ENCODE results near the gene CCNO.

The CCNO gene

GRCh38 chr5:55232985-55233928 lies at the start of gene CCNO:
Gene CCNO (minus strand): TSS chr5:55233608. CDS start chr5:55233523, 85 bp downstream.
- peak; percentile 91 for DNase-seq

GRCh38 chr5:55278778-55279177 lies 45.4 kb upstream of the CCNO start:
- in situ Hi-C loops (cut with MboI; ENCODE audit: low pct_unique_long_range_greater_than_20kb, low sequenced_read_pairs): no loop called here
- no peak for DNase-seq

More at GRCh38 chr5:55232985-55233928, at the start of gene CCNO:
- in situ Hi-C loops (cut with MboI; ENCODE audit: low pct_unique_long_range_greater_than_20kb, low sequenced_read_pairs): no loop called here

- in situ Hi-C loops (cut with MboI; ENCODE audit: low pct_unique_long_range_greater_than_20kb, low sequenced_read_pairs): no loop called here
- no peak for DNase-seq
Observed at GRCh38 chr5:55276771-55277170, 43.4 kb upstream of the CCNO start.

GRCh38 chr5:55258339-55258738 lies 24.9 kb upstream of the CCNO start:
- no peak for DNase-seq
- in situ Hi-C loops (cut with MboI; ENCODE audit: low pct_unique_long_range_greater_than_20kb, low sequenced_read_pairs): no loop called here

GRCh38 chr5:55254802-55255201 lies 21.4 kb upstream of the CCNO start:
- DNase-seq: no peak
- in situ Hi-C loops (cut with MboI; ENCODE audit: low pct_unique_long_range_greater_than_20kb, low sequenced_read_pairs): no loop called here

- no peak for DNase-seq
Observed at GRCh38 chr5:55250064-55250463, 16.7 kb upstream of the CCNO start.

GRCh38 chr5:55241746-55242145 lies 8.3 kb upstream of the CCNO start:
- no peak for DNase-seq
- in situ Hi-C loops (cut with MboI; ENCODE audit: low pct_unique_long_range_greater_than_20kb, low sequenced_read_pairs): no loop called here

More at GRCh38 chr5:55250064-55250463, 16.7 kb upstream of the CCNO start:
- in situ Hi-C loops (cut with MboI; ENCODE audit: low pct_unique_long_range_greater_than_20kb, low sequenced_read_pairs): no loop called here

- in situ Hi-C loops (cut with MboI; ENCODE audit: low pct_unique_long_range_greater_than_20kb, low sequenced_read_pairs): no loop called here
Observed at GRCh38 chr5:55236800-55237199, 3.4 kb upstream of the CCNO start.

GRCh38 chr5:55234121-55234700 lies 803 bp upstream of the CCNO start:
- in situ Hi-C loops (cut with MboI; ENCODE audit: low pct_unique_long_range_greater_than_20kb, low sequenced_read_pairs): no loop called here
- DNase-seq: peak; percentile 63

More at GRCh38 chr5:55236800-55237199, 3.4 kb upstream of the CCNO start:
- DNase-seq: no peak

- DNase-seq: peak; percentile 63
- in situ Hi-C loops (cut with MboI; ENCODE audit: low pct_unique_long_range_greater_than_20kb, low sequenced_read_pairs): no loop called here
Observed at GRCh38 chr5:55232271-55232984, 980 bp downstream of the CCNO start.

GRCh38 chr5:55231919-55232270 lies 1.5 kb downstream of the CCNO start:
- in situ Hi-C loops (cut with MboI; ENCODE audit: low pct_unique_long_range_greater_than_20kb, low sequenced_read_pairs): no loop called here
- DNase-seq: no peak

- in situ Hi-C loops (cut with MboI; ENCODE audit: low pct_unique_long_range_greater_than_20kb, low sequenced_read_pairs): no loop called here
Observed at GRCh38 chr5:55231029-55231918, 2.1 kb downstream of the CCNO start.

GRCh38 chr5:55230086-55230629 lies 3.2 kb downstream of the CCNO start:
- DNase-seq: no peak
- in situ Hi-C loops (cut with MboI; ENCODE audit: low pct_unique_long_range_greater_than_20kb, low sequenced_read_pairs): no loop called here

More at GRCh38 chr5:55231029-55231918, 2.1 kb downstream of the CCNO start:
- DNase-seq: peak; percentile 78

GRCh38 chr5:55227664-55228430 lies 5.6 kb downstream of the CCNO start:
- no peak for DNase-seq
- in situ Hi-C loops (cut with MboI; ENCODE audit: low pct_unique_long_range_greater_than_20kb, low sequenced_read_pairs): no loop called here

- in situ Hi-C loops (cut with MboI; ENCODE audit: low pct_unique_long_range_greater_than_20kb, low sequenced_read_pairs): no loop called here
- peak; percentile 82 for DNase-seq
Observed at GRCh38 chr5:55226934-55227663, 6.3 kb downstream of the CCNO start, which contains the start of gene MCIDAS. Gene MCIDAS (minus strand): TSS chr5:55227315. CDS start chr5:55227138, 177 bp downstream.

- peak; percentile 93 for DNase-seq
- in situ Hi-C loops (cut with MboI; ENCODE audit: low pct_unique_long_range_greater_than_20kb, low sequenced_read_pairs): no loop called here
Observed at GRCh38 chr5:55226027-55226933, 7.1 kb downstream of the CCNO start.

Measured in KBM-7 (cell line).